ENCODE results near the gene HAUS8.

The HAUS8 gene

GRCh38 chr19:17090583-17090982 is 15.3 kb upstream of the HAUS8 start:
- Mint-ChIP-seq H3K4me3 (no peak overlapping the region), H3K4me1 (peaks cover 9% of the 10 kb centered on the region), H3K27ac (no peak overlapping the region), H3K9me3 (peaks cover 4% of the 10 kb centered on the region), H3K36me3 (ENCODE audit: low read depth) (peaks cover 12% of the 10 kb centered on the region), H3K27me3 (ENCODE audit: low read depth) (no peaks in the 10 kb centered on the region)
- TF ChIP-seq CTCF (IDR thresholded peaks at IDR 0.05; ENCODE audit: unreplicated experiment in 3 of 3): no peak

- Mint-ChIP-seq H3K4me3 (no peak overlapping the region), H3K27ac (peak overlapping the region in 1 of 3 experiments; percentile 63), H3K27me3 (ENCODE audit: low read depth) (no peaks in the 10 kb centered on the region), H3K9me3 (no peaks in the 10 kb centered on the region), H3K36me3 (ENCODE audit: low read depth) (peaks cover 7% of the 10 kb centered on the region), H3K4me1 (peaks cover 9% of the 10 kb centered on the region)
- no peak for TF ChIP-seq CTCF (IDR thresholded peaks at IDR 0.05; ENCODE audit: unreplicated experiment in 3 of 3)
Observed at GRCh38 chr19:17088552-17088951, 13.3 kb upstream of the HAUS8 start.

GRCh38 chr19:17086834-17087233 is 11.6 kb upstream of the HAUS8 start:
- Mint-ChIP-seq H3K4me1 (peaks cover 14% of the 10 kb centered on the region), H3K9me3 (no peaks in the 10 kb centered on the region), H3K4me3 (no peak overlapping the region), H3K27me3 (ENCODE audit: low read depth) (no peaks in the 10 kb centered on the region), H3K27ac (no peak overlapping the region), H3K36me3 (ENCODE audit: low read depth) (peaks cover 7% of the 10 kb centered on the region)
- no peak for TF ChIP-seq CTCF (IDR thresholded peaks at IDR 0.05; ENCODE audit: unreplicated experiment in 3 of 3)

- Mint-ChIP-seq H3K27ac (no peak overlapping the region), H3K27me3 (ENCODE audit: low read depth) (no peaks in the 10 kb centered on the region), H3K4me3 (no peak overlapping the region), H3K36me3 (ENCODE audit: low read depth) (peaks cover 7% of the 10 kb centered on the region), H3K9me3 (no peaks in the 10 kb centered on the region), H3K4me1 (peaks cover 16% of the 10 kb centered on the region)
- TF ChIP-seq CTCF (IDR thresholded peaks at IDR 0.05; ENCODE audit: unreplicated experiment in 3 of 3): no peak
Observed at GRCh38 chr19:17086120-17086519, 10.9 kb upstream of the HAUS8 start.

- Mint-ChIP-seq H3K4me1 (peaks cover 28% of the 10 kb centered on the region), H3K9me3 (no peaks in the 10 kb centered on the region), H3K4me3 (no peak overlapping the region), H3K36me3 (ENCODE audit: low read depth) (peaks cover 2% of the 10 kb centered on the region), H3K27me3 (ENCODE audit: low read depth) (peaks cover 3% of the 10 kb centered on the region), H3K27ac (peak overlapping the region in 2 of 3 experiments; percentile 40 to 65)
- TF ChIP-seq CTCF (IDR thresholded peaks at IDR 0.05; ENCODE audit: unreplicated experiment in 3 of 3): no peak
Observed at GRCh38 chr19:17081672-17082630, 6.7 kb upstream of the HAUS8 start.

GRCh38 chr19:17080440-17080801 is 5.2 kb upstream of the HAUS8 start:
- Mint-ChIP-seq H3K4me1 (peaks cover 32% of the 10 kb centered on the region), H3K27ac (peak overlapping the region; percentile 37 to 86 (median 74)), H3K4me3 (peak overlapping the region in 1 of 3 experiments; percentile 55), H3K27me3 (ENCODE audit: low read depth) (peaks cover 3% of the 10 kb centered on the region), H3K36me3 (ENCODE audit: low read depth) (no peaks in the 10 kb centered on the region), H3K9me3 (no peaks in the 10 kb centered on the region)
- TF ChIP-seq CTCF (IDR thresholded peaks at IDR 0.05; ENCODE audit: unreplicated experiment in 3 of 3): no peak

Data from nephron (organoid).